HepG2 (cell line): ENCODE data around the gene EIF3L. TPM values are rescaled to one million over a fixed set of nuclear protein-coding genes. Genes with fewer than 3 reads are reported as not detected.
A peak's percentile ranks its signal among the peaks of the same experiment; 100 is the strongest.

Experiments used
- AHDC1 ChIP-seq: sonication (generic); formaldehyde crosslinking; IDR thresholded peaks from 2 replicates; pipeline ENCODE4 v1.5.1; 2020; ENCODE audit warnings: mild to moderate bottlenecking, missing genetic modification reagents, borderline replicate concordance
- GTF3A ChIP-seq: sonication (generic); formaldehyde crosslinking; conservative IDR thresholded peaks from 2 replicates; pipeline ENCODE4 v1.4.0; 2020; ENCODE audit warnings: mild to moderate bottlenecking, missing genetic modification reagents
- IKZF4 ChIP-seq: sonication (generic); formaldehyde crosslinking; IDR thresholded peaks from 2 replicates; pipeline ENCODE4 v1.5.1; 2020; ENCODE audit warnings: borderline replicate concordance, mild to moderate bottlenecking, low read depth, missing genetic modification reagents; ENCODE audit errors: not compliant biosample characterization
- KLF16 ChIP-seq, 2 experiments: sonication (generic) in 1 of 2; formaldehyde crosslinking in 1 of 2; IDR thresholded peaks; 2 replicates each; pipeline versions ENCODE4 v1.6.1 to v1.8.0; 2016 to 2023; ENCODE audit warnings: missing genetic modification reagents in 2 of 2, missing compliant biosample characterization in 1 of 2
- MXD3 ChIP-seq: IDR thresholded peaks from 2 replicates; pipeline ENCODE4 v1.6.1; 2016; ENCODE audit warnings: mild to moderate bottlenecking, missing biosample characterization, missing genetic modification reagents
- PHB2 ChIP-seq: fragments of 450-650 bp; IDR thresholded peaks from 2 replicates; pipeline ENCODE4 v1.6.1; 2018; ENCODE audit not compliant: partially characterized antibody
- RFXAP ChIP-seq: sonication (generic); formaldehyde crosslinking; IDR thresholded peaks from 2 replicates; pipeline ENCODE4 v1.4.0; 2020; ENCODE audit warnings: missing genetic modification reagents, borderline replicate concordance
- THAP7 ChIP-seq: sonication (generic); formaldehyde crosslinking; IDR thresholded peaks from 2 replicates; pipeline ENCODE4 v1.8.1; 2023; ENCODE audit warnings: mild to moderate bottlenecking, missing genetic modification reagents
- TIGD3 ChIP-seq: sonication (generic); formaldehyde crosslinking; IDR thresholded peaks from 2 replicates; pipeline ENCODE4 v1.5.1; 2020; ENCODE audit warnings: mild to moderate bottlenecking, missing genetic modification reagents, borderline replicate concordance
- USF2 ChIP-seq, 2 experiments: sonication (generic) in 1 of 2; formaldehyde crosslinking in 1 of 2; IDR thresholded peaks; 2 replicates each; pipeline versions ENCODE4 v1.5.1 to v1.6.1; 2011 to 2020; ENCODE audit warnings: borderline replicate concordance in 1 of 2, low read depth in 1 of 2, low read length in 1 of 2, mild to moderate bottlenecking in 1 of 2, missing genetic modification reagents in 1 of 2, moderate library complexity in 1 of 2
- ZBTB25 ChIP-seq: IDR thresholded peaks from 2 replicates; pipeline ENCODE4 v1.6.1; 2018; ENCODE audit warnings: missing genetic modification reagents
- ZNF20 ChIP-seq: sonication (generic); formaldehyde crosslinking; IDR thresholded peaks from 2 replicates; pipeline ENCODE4 v1.4.0; 2020; ENCODE audit warnings: mild to moderate bottlenecking, moderate library complexity, missing genetic modification reagents
- ZNF382 ChIP-seq: sonication (generic); formaldehyde crosslinking; IDR thresholded peaks from 2 replicates; pipeline ENCODE4 v1.5.0; 2020; ENCODE audit warnings: missing genetic modification reagents, mild to moderate bottlenecking, borderline replicate concordance
- ZNF543 ChIP-seq: sonication (generic); formaldehyde crosslinking; IDR thresholded peaks from 2 replicates; pipeline ENCODE4 v1.4.0; 2020; ENCODE audit warnings: mild to moderate bottlenecking, missing genetic modification reagents
- polyA plus RNA-seq, 8 experiments: library from polyadenylated mRNA; depleted of rRNA in 3 of 8; stranded (reverse) in 7 of 8; unstranded in 1 of 8; fragments of >200 nt; fragmentation: Illumina TruSeq in 4 of 8; extraction: Trizol in 4 of 8; gene quantifications; 2 replicates each; pipeline versions ENCODE4 v1.2.1 to v1.2.3, GENCODE V29; 2011 to 2016; ENCODE audit warnings: low read depth in 4 of 8, missing spikeins in 1 of 8, mixed read lengths in 1 of 8; ENCODE audit not compliant: insufficient read depth in 1 of 8
- total RNA-seq, 5 experiments: library from RNA; depleted of rRNA; stranded (reverse); fragments of >200 nt; fragmentation: Illumina TruSeq; extraction: Trizol; gene quantifications; 2 replicates each; pipeline ENCODE4 v1.2.3, GENCODE V29; 2016; ENCODE audit warnings: low read depth in 1 of 5

Gene EIF3L
- total and polyA plus RNA-seq, 2 of the 13 experiments (the other 11 are each of a cell fraction or from before 2014, with no cell fraction given) = 514 to 793 TPM

- TF ChIP-seq MXD3 (CRISPR knock-in tag) (no peak), PHB2 (no peak), ZNF543 (no peak), IKZF4 (CRISPR knock-in tag) (peak; percentile 8), THAP7 (0 out of 2 replicates have a peak, but pooled peaks have one; percentile 4), ZNF20 (CRISPR knock-in tag) (no peak), KLF16 (CRISPR knock-in tag; IDR thresholded peaks at IDR 0.05) (peak in 1 of 2 experiments; percentile 39; a peak in 1 of 4 replicates), GTF3A (CRISPR knock-in tag) (no peak), TIGD3 (CRISPR knock-in tag) (no peak), ZBTB25 (CRISPR knock-in tag) (no peak), RFXAP (CRISPR knock-in tag) (0 out of 2 replicates have a peak, but pooled peaks have one; percentile 40), AHDC1 (CRISPR knock-in tag) (no peak), ZNF382 (CRISPR knock-in tag) (no peak), USF2 (IDR thresholded peaks at IDR 0.05; ENCODE audit: low read depth, low read length) (no peak), USF2 (CRISPR knock-in tag; IDR thresholded peaks at IDR 0.05; ENCODE audit: borderline replicate concordance) (no peak; the same call in 1 of the 2 replicates)
Observed at GRCh38 chr22:37802310-37803194, 46.7 kb upstream of the EIF3L start (continued).
